Stimulated activated naive CD8-positive, alpha-beta T cell treated with anti-CD3 and anti-CD28 coated beads, Interleukin-15, amount 100 ng/mL, for 72 hours (primary cell): ENCODE results near the gene MIB1.
"Not testable (repeated sequence)": the region's sequence is repeated elsewhere in the genome, so short reads cannot be mapped to it uniquely, and the experiment has no call there.

Source experiments
- ATAC-seq: fragments of 150-1000 bp; cut with Tn5 transposase; 2 replicates; pipeline ENCODE4 v1.10.0; 2021; ENCODE audit warnings: mild to moderate bottlenecking, moderate library complexity
- DNase-seq, 2 donors: peaks; one replicate each; pipeline ENCODE4 v3.0.0; 2021 to 2022
- H3K27ac Mint-ChIP-seq, 2 donors: one replicate each; pipeline ENCODE4 v1.8.0; 2022; ENCODE audit warnings: mild to moderate bottlenecking in 2 of 2, mixed read lengths in 2 of 2, moderate library complexity in 2 of 2
- H3K27me3 Mint-ChIP-seq: one replicate; pipeline ENCODE4 v1.8.0; 2022; ENCODE audit warnings: mixed read lengths
- H3K4me1 Mint-ChIP-seq: one replicate; pipeline ENCODE4 v1.8.0; 2022; ENCODE audit warnings: mild to moderate bottlenecking, mixed read lengths
- H3K4me3 Mint-ChIP-seq, 2 donors: one replicate each; pipeline ENCODE4 v1.8.0; 2022; ENCODE audit warnings: mild to moderate bottlenecking in 2 of 2, mixed read lengths in 2 of 2, moderate library complexity in 1 of 2
- H3K9me3 Mint-ChIP-seq, 2 donors: one replicate each; pipeline ENCODE4 v1.8.0; 2022; ENCODE audit warnings: mixed read lengths in 2 of 2

The MIB1 gene

GRCh38 chr18:21740538-21741311, at the start of gene MIB1:
MIB1 (plus strand) TSS chr18:21740792; CDS start chr18:21741584, 792 bp downstream.
- peak; percentile 97 to 98 for DNase-seq
- peak within 1 kb of the TSS; percentile 98 for H3K27ac Mint-ChIP-seq
- peaks cover 8% of the 10 kb centered on the region for H3K27me3 Mint-ChIP-seq
- peaks cover 42% of the 10 kb centered on the region for H3K4me1 Mint-ChIP-seq
- peak; percentile 97 for ATAC-seq
- peaks cover 7 to 12% of the 10 kb centered on the region in 2 donors for H3K9me3 Mint-ChIP-seq
- H3K4me3 Mint-ChIP-seq, result peak within 1 kb of the TSS; percentile 93 to 99

- no peaks in the 10 kb centered on the region for H3K27me3 Mint-ChIP-seq
- no peak overlapping the region for H3K4me3 Mint-ChIP-seq
- H3K4me1 Mint-ChIP-seq, result no peaks in the 10 kb centered on the region
- peaks cover 7 to 9% of the 10 kb centered on the region in 2 donors for H3K9me3 Mint-ChIP-seq
- DNase-seq (no peak), ATAC-seq (no peak)
- H3K27ac Mint-ChIP-seq, result no peak overlapping the region
Measured at GRCh38 chr18:21693322-21693721, 47.3 kb upstream of the MIB1 start.

- ATAC-seq, result no peak
Measured at GRCh38 chr18:21700528-21701075, 40.0 kb upstream of the MIB1 start.

GRCh38 chr18:21701621-21702020, 39.0 kb upstream of the MIB1 start:
- ATAC-seq (no peak), DNase-seq (no peak)
- no peak overlapping the region for H3K27ac Mint-ChIP-seq
- H3K27me3 Mint-ChIP-seq, result no peaks in the 10 kb centered on the region
- H3K9me3 Mint-ChIP-seq, result no peaks in the 10 kb centered on the region
- peaks cover 22% of the 10 kb centered on the region for H3K4me1 Mint-ChIP-seq
- no peak overlapping the region for H3K4me3 Mint-ChIP-seq

More at GRCh38 chr18:21700528-21701075, 40.0 kb upstream of the MIB1 start:
- Mint-ChIP-seq H3K4me3 (no peak overlapping the region), H3K9me3 (no peaks in the 10 kb centered on the region), H3K27ac (no peak overlapping the region), H3K27me3 (no peaks in the 10 kb centered on the region), H3K4me1 (peaks cover 21% of the 10 kb centered on the region)
- DNase-seq, result no peak

- no peaks in the 10 kb centered on the region for H3K9me3 Mint-ChIP-seq
- H3K4me3 Mint-ChIP-seq, result peak overlapping the region; percentile 95 to 99
- peaks cover 22% of the 10 kb centered on the region for H3K4me1 Mint-ChIP-seq
- ATAC-seq (no peak), DNase-seq (no peak)
- no peaks in the 10 kb centered on the region for H3K27me3 Mint-ChIP-seq
- peak overlapping the region; percentile 57 to 96 for H3K27ac Mint-ChIP-seq
Measured at GRCh38 chr18:21702602-21703001, 38.0 kb upstream of the MIB1 start.

GRCh38 chr18:21703241-21703820, 37.3 kb upstream of the MIB1 start:
- H3K4me1 Mint-ChIP-seq, result peaks cover 22% of the 10 kb centered on the region
- DNase-seq (peak in 1 of 2 donors; percentile 24), ATAC-seq (no peak)
- no peaks in the 10 kb centered on the region for H3K27me3 Mint-ChIP-seq
- peak overlapping the region; percentile 96 to 98 for H3K27ac Mint-ChIP-seq
- H3K4me3 Mint-ChIP-seq, result peak overlapping the region; percentile 95 to 99
- H3K9me3 Mint-ChIP-seq, result no peaks in the 10 kb centered on the region

GRCh38 chr18:21704603-21705364, 35.8 kb upstream of the MIB1 start, which contains the start of gene ABHD3:
ABHD3 (minus strand) TSS chr18:21704774; CDS start chr18:21704665, 109 bp downstream.
- H3K9me3 Mint-ChIP-seq, result no peaks in the 10 kb centered on the region
- no peaks in the 10 kb centered on the region for H3K27me3 Mint-ChIP-seq
- H3K4me1 Mint-ChIP-seq, result peaks cover 33% of the 10 kb centered on the region
- DNase-seq (peak; percentile 89 to 93), ATAC-seq (peak; percentile 96)
- peak within 1 kb of the TSS; percentile 95 to 99 for H3K4me3 Mint-ChIP-seq
- H3K27ac Mint-ChIP-seq, result peak within 1 kb of the TSS; percentile 96 to 98

- Mint-ChIP-seq H3K4me3 (no peak overlapping the region), H3K27me3 (no peaks in the 10 kb centered on the region), H3K27ac (no peak overlapping the region), H3K9me3 (no peaks in the 10 kb centered on the region), H3K4me1 (peaks cover 27% of the 10 kb centered on the region)
- ATAC-seq (no peak), DNase-seq (no peak)
Measured at GRCh38 chr18:21706386-21706865, 34.2 kb upstream of the MIB1 start.

GRCh38 chr18:21707130-21707529, 33.5 kb upstream of the MIB1 start:
- peaks cover 27% of the 10 kb centered on the region for H3K4me1 Mint-ChIP-seq
- not testable (repeated sequence) for H3K27me3 Mint-ChIP-seq, H3K27ac Mint-ChIP-seq, H3K9me3 Mint-ChIP-seq, ATAC-seq, H3K4me3 Mint-ChIP-seq, DNase-seq

GRCh38 chr18:21714474-21714873, 26.1 kb upstream of the MIB1 start:
- DNase-seq (no peak), ATAC-seq (no peak)
- Mint-ChIP-seq H3K4me3 (no peak overlapping the region), H3K4me1 (peaks cover 3% of the 10 kb centered on the region), H3K27me3 (no peaks in the 10 kb centered on the region), H3K9me3 (peaks cover 3 to 22% of the 10 kb centered on the region in 2 donors), H3K27ac (no peak overlapping the region)

- H3K4me3 Mint-ChIP-seq, result no peak overlapping the region
- H3K4me1 Mint-ChIP-seq, result no peaks in the 10 kb centered on the region
- no peak for ATAC-seq
- no peak overlapping the region for H3K27ac Mint-ChIP-seq
- no peak for DNase-seq
- H3K27me3 Mint-ChIP-seq, result no peaks in the 10 kb centered on the region
- H3K9me3 Mint-ChIP-seq, result peaks cover 0 to 1% of the 10 kb centered on the region in 2 donors
Measured at GRCh38 chr18:21722687-21723086, 17.9 kb upstream of the MIB1 start.

GRCh38 chr18:21725201-21725600, 15.4 kb upstream of the MIB1 start:
- no peaks in the 10 kb centered on the region for H3K4me1 Mint-ChIP-seq
- no peak overlapping the region for H3K4me3 Mint-ChIP-seq
- no peak for ATAC-seq
- peak overlapping the region in 1 of 2 donors; percentile 50 for H3K27ac Mint-ChIP-seq
- H3K27me3 Mint-ChIP-seq, result no peaks in the 10 kb centered on the region
- H3K9me3 Mint-ChIP-seq, result no peaks in the 10 kb centered on the region
- DNase-seq, result no peak

GRCh38 chr18:21727702-21728101, 12.9 kb upstream of the MIB1 start:
- Mint-ChIP-seq H3K27me3 (no peaks in the 10 kb centered on the region), H3K27ac (no peak overlapping the region), H3K9me3 (no peaks in the 10 kb centered on the region), H3K4me1 (no peaks in the 10 kb centered on the region), H3K4me3 (no peak overlapping the region)
- DNase-seq (no peak), ATAC-seq (no peak)

- Mint-ChIP-seq H3K27ac (no peak overlapping the region), H3K9me3 (peaks cover 7 to 12% of the 10 kb centered on the region in 2 donors), H3K4me3 (no peak overlapping the region), H3K27me3 (peaks cover under 1% of the 10 kb centered on the region), H3K4me1 (no peaks in the 10 kb centered on the region)
- DNase-seq, result no peak
- no peak for ATAC-seq
Measured at GRCh38 chr18:21733011-21733410, 7.6 kb upstream of the MIB1 start.

- H3K4me3 Mint-ChIP-seq, result no peak overlapping the region
- H3K9me3 Mint-ChIP-seq, result peaks cover 7 to 12% of the 10 kb centered on the region in 2 donors
- peaks cover 8% of the 10 kb centered on the region for H3K27me3 Mint-ChIP-seq
- DNase-seq, result no peak
- no peak for ATAC-seq
- peaks cover 9% of the 10 kb centered on the region for H3K4me1 Mint-ChIP-seq
- H3K27ac Mint-ChIP-seq, result no peak overlapping the region
Measured at GRCh38 chr18:21735452-21736015, 5.1 kb upstream of the MIB1 start.
